H1 (cell line): ENCODE measurements around the gene TP53BP2. TPM values are rescaled to one million over a fixed set of nuclear protein-coding genes. Genes with fewer than 3 reads are reported as not detected.

Source experiments
- ASH2L ChIP-seq: fragments of 200-600, 300-600 bp; sonication (generic); IDR thresholded peaks from one replicate; pipeline ENCODE4 v1.7.1; 2017; ENCODE audit warnings: low read length
- HDAC6 ChIP-seq: IDR thresholded peaks from one replicate; pipeline ENCODE4 v1.7.1; 2012; ENCODE audit warnings: low read depth, mild to moderate bottlenecking, inconsistent platforms, low read length, moderate library complexity
- SIN3A ChIP-seq, 2 experiments: IDR thresholded peaks in 1 of 2; conservative IDR thresholded peaks in 1 of 2; 2 replicates each; pipeline ENCODE4 v1.6.1; 2011 to 2012; ENCODE audit warnings: low read length in 2 of 2, improper control_type of control experiment in 1 of 2, low read depth in 1 of 2, mild to moderate bottlenecking in 1 of 2
- SUZ12 ChIP-seq: fragments of 200-600 bp; sonication (generic); IDR thresholded peaks from 2 replicates; pipeline ENCODE4 v1.6.1; 2012; ENCODE audit warnings: mild to moderate bottlenecking, inconsistent platforms, low read length, moderate library complexity, mixed read lengths
- polyA plus RNA-seq, 7 experiments: library from polyadenylated mRNA; depleted of rRNA in 3 of 7; stranded (reverse) in 5 of 7; unstranded in 2 of 7; fragments of >200 nt in 5 of 7; fragments of 200-250 nt in 2 of 7; gene quantifications; 1 replicate in 5 of 7; 2 replicates in 1 of 7; 4 replicates in 1 of 7; pipeline versions ENCODE4 v1.2.1 to v1.2.3, GENCODE V29; 2011 to 2013; ENCODE audit warnings: missing spikeins in 2 of 7, mixed read lengths in 2 of 7
- total RNA-seq: library from RNA; stranded (reverse); fragmentation: NEBNext Ultra II Directional; extraction: Animal tissue kit (Norgen Biotek cat#: 25700); gene quantifications from 2 replicates; pipeline ENCODE4 v1.2.1, GENCODE V29; 2021

Gene TP53BP2
- total and polyA plus RNA-seq, 2 of the 8 experiments (the other 6 are each of a cell fraction or from before 2014, with no cell fraction given): 18.0 to 38.7 TPM

GRCh38 chr1:223760833-223761232 is 84.9 kb downstream of the TP53BP2 start (continued):
- TF ChIP-seq SUZ12 (no peak), ASH2L (no peak), SIN3A (conservative IDR thresholded peaks at IDR 0.05 in 1 of 2, IDR thresholded peaks at IDR 0.05 in 1 of 2; ENCODE audit: low read depth in 1 of 2, low read length in 2 of 2) (no peak), HDAC6 (no peak)
